GM21576 (cell line): Measurements from ENCODE around the gene POLE3.
"Not testable (repeated sequence)": the region's sequence is repeated elsewhere in the genome, so short reads cannot be mapped to it uniquely, and the experiment has no call there.

ENCODE experiments used
- ATAC-seq: cut with Tn5 transposase; IDR thresholded peaks from one replicate; pipeline ENCODE4 v1.9.1; 2021; ENCODE audit warnings: mild to moderate bottlenecking, moderate library complexity; ENCODE audit not compliant: unreplicated experiment

The POLE3 gene, protein sequence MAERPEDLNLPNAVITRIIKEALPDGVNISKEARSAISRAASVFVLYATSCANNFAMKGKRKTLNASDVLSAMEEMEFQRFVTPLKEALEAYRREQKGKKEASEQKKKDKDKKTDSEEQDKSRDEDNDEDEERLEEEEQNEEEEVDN

GRCh38 chr9:113410207-113410864, at the start of gene POLE3, which contains the start of gene C9orf43:
POLE3 (minus strand) TSS chr9:113410675; CDS start chr9:113410293, 382 bp downstream.
C9orf43 (plus strand) TSS chr9:113410747; CDS start chr9:113413494, 2,747 bp downstream.
- peak; percentile 88 for ATAC-seq

- no peak for ATAC-seq
These were observed 45.8 kb upstream of the POLE3 start for GRCh38 chr9:113456235-113456634.

GRCh38 chr9:113454914-113455761, 44.7 kb upstream of the POLE3 start:
- ATAC-seq, result no peak

DNA sequence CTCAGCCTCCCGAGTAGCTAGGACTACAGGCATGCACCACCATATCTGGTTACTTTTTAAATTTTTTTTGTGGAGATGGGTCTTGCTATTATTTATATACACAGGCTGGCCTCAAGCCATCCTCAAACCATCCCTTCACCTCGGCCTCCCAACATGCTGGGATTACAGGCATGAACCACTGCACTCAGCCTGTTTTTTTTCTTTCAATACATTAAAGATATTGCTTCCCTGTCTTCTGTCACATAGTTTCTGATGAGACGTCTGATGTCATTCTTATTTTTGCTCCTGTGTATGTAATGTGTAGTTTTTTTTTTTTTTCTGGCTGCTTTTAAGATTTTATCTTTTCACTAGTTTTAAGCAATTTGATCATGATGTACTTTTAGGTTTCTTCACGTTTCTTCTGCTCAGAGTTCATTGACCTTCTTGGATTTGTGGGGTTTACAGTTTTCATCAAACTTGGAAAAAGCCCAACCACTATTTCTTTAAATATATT, 41.7 kb upstream of the POLE3 start:
- no peak for ATAC-seq

- no peak for ATAC-seq
These were observed 38.9 kb upstream of the POLE3 start for GRCh38 chr9:113449376-113449775.

- ATAC-seq, result no peak
These were observed 35.9 kb upstream of the POLE3 start for GRCh38 chr9:113446323-113446740.

- no peak for ATAC-seq
These were observed 34.3 kb upstream of the POLE3 start for GRCh38 chr9:113444736-113445135.

- not testable (repeated sequence) for ATAC-seq
These were observed 27.2 kb upstream of the POLE3 start for GRCh38 chr9:113437716-113438115.

DNA sequence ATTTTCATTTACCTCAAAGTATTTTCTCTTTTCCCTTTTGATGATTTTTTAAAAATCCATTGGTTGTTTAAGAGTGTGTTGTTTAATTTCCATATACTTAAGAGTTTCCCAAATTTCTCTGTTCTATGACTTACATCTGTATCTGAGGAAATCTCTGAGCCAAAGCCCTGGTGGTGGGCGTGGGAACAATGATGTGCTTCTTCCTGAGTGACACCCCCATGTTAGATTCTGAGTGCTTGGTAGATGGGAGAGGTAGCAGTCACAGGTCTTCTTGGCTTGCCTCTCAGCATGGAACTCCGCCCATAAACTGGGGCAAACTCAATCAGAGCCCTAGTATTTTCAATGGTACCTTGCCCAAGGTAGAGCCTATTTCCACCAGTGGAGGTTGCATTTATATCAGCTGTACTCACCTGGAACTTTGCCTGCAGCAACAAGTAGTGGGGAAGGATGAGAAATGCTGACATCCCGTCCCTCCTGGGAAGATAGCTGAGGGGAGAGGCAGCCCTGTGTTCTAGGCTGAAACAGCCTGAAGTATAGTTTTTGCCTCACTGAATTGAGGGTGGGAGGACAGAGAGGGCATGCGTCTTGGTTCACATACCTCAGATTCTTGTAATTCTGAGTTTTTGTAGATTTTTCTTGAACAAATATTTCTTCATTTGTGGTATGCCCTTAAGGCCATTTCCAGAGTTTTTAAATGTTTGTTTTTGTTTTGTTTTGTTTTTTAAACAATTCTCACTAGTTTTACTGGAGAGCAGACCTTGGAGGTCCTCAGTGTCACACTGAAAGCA, 26.4 kb upstream of the POLE3 start:
- ATAC-seq, result no peak

DNA sequence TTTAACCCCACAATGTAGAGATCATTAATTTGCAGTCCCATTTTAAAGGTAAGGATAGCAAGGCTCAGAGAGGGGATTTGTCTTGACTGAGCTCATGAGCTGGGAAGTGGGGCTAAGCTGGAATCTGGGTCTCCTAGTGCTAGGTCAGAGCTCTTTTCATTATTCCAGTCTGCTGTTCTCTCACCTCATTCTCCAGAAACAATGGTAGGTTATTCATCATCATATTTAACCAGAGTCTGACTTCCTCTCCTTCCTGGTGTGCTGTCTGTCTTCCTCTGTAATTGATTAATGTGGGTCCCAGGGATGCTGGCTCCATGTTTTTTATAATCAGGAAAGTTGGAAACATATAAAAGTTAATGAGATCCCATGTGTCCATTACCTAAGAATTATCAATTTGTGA, 20.7 kb upstream of the POLE3 start:
- no peak for ATAC-seq

DNA sequence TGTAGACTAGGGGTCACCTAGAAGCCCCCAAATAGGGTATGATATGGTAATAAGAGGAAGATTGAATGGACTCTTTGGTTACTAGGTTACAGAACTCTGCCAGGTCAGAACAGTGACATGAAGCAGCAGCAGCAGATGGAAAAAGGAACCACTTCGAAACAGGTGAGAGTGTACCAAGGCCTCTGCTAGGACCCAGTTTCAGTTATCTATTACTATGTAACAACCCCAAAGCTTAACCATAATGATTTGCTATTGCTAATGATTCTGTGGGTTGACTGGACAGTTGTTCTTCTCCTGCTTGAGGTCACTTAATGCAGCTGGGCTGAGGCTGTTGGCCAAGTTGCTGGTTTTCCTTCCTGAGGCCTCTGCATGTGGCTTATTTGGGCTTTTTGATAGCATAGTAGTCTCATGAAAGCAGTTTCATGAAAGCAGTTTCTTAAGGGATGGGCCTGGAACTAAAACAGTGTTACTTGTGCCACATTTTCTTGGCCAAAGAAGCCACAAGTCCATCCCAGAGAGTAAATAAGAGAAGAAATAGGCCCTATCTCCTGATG, 17.7 kb upstream of the POLE3 start:
- ATAC-seq, result no peak

DNA sequence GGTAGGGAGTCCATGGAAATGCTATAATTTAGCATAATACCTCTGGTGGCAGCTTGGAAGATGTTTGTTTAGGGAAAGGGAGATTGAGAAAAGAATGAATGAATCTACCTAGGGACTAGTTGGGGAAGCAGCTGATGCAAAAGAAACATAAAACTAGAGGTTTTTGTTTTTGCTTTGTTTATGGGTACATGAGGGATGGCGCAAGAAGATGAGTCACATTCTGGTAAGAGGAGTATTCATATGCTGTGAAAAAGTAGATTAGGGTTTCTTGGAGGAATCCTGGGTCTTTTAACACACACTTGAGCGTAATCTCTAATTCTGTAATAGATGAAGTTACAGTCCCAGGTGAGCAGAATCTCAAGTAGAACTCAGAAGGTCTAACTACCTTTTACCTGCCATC, 17.2 kb upstream of the POLE3 start:
- ATAC-seq, result no peak

- ATAC-seq, result no peak
These were observed 16.2 kb upstream of the POLE3 start for GRCh38 chr9:113426701-113427100.

- ATAC-seq, result no peak
These were observed 14.6 kb upstream of the POLE3 start for GRCh38 chr9:113425072-113425471.

- no peak for ATAC-seq
These were observed 11.3 kb upstream of the POLE3 start for GRCh38 chr9:113421726-113422125.

DNA sequence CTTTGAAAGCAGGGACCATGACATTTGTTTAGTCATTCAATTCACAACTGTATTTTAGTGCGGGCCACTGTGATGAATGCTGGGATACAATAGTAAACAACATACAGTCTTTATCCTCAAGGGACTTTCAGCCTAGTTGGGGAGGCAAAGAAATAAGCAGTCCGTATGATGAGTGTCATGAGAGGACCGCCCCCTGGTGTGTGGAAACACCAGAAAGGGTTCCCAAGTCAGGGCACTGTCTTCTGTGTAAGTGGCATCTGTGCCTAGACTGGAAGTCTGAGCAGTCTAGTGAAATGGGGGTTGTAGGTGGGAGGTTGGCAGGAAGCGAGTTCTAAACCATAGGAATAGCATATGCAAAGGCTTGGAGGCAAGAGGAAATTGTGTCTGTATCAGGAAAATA, 6.9 kb upstream of the POLE3 start:
- no peak for ATAC-seq

- ATAC-seq, result peak; percentile 98
These were observed 5.8 kb upstream of the POLE3 start for GRCh38 chr9:113416149-113416721.

DNA sequence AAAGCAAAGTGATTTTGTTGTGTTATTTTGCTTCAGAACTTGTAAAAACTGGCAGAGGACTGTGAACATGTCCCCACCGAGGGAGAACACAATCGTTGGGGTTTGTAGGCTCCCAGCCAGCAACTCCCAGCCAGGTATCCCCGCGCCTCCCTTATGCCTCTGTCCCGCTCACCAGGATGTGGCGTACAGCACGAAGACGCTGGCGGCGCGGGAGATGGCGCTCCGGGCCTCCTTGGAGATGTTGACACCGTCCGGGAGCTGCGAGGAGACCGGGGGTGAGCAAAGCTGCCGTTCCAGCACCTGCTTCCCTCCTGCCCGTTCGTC, 630 bp downstream of the POLE3 start:
- no peak for ATAC-seq

DNA sequence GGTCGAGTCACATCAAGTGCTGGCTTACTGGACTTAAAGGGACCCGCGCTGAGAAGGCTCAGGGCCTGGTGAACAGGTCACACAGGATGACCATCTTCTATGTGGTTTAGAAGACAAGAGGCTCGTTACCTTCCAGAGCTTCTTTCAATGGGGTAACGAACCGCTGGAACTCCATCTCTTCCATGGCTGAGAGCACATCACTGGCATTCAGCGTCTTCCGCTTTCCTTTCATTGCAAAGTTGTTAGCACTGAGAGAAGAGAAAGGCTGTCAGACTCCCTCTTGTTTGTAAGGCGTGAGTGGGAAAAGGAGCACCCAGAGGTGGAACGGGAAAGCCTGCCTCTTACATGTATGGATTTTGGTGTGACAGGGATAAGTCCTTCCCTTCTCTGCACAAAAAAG, 994 bp downstream of the POLE3 start:
- no peak for ATAC-seq

DNA sequence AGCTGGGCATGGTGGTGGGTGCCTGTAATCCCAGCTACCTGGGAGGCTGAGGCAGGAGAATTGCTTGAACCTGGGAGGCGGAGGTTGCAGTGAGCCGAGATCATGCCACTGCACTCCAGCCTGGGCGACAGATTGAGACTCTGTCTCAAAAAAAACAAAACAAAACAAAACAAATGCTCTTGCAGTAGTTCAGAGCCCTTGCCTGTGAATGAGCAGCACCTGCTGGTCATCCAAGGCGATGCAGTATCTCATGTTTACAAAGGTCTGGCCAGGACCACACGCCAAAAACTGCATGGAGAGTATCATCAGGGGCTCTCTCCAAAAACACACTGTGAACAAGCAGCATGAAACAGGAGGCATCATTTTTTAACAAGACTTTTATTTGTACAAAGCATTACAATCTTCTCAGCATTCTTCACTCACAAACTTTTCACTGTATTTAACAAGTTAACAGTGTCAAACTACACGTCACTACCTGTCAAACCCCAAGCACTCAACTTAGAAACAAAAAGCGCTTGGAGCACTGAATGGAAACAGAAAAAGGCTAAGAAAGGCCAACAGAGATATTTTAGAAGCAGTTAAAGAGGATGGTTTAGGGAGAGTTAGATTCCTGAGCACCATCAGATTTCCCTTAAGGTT, 3.5 kb downstream of the POLE3 start:
- peak; percentile 33 for ATAC-seq
